CD4-positive, alpha-beta T cell treated with Interferon gamma for 1 hour (primary cell): ENCODE data around the gene SOX30.

Experiments used
- DNase-seq: peaks from one replicate; pipeline ENCODE4 v3.0.0-alpha.2; 2020

The SOX30 gene

GRCh38 chr5:157659868-157660660 lies 7.8 kb upstream of the SOX30 start:
- no peak for DNase-seq

- DNase-seq: no peak
These were observed 6.7 kb upstream of the SOX30 start for GRCh38 chr5:157658893-157659292.

- no peak for DNase-seq
These were observed 5.3 kb upstream of the SOX30 start for GRCh38 chr5:157657516-157657915.

GRCh38 chr5:157651623-157652376 lies 438 bp downstream of the SOX30 start:
- DNase-seq: peak; percentile 91

- DNase-seq: no peak
These were observed 1.1 kb downstream of the SOX30 start for GRCh38 chr5:157650991-157651611.

- no peak for DNase-seq
These were observed 3.1 kb downstream of the SOX30 start for GRCh38 chr5:157649101-157649500.

- no peak for DNase-seq
These were observed 3.8 kb downstream of the SOX30 start for GRCh38 chr5:157648275-157648990.

- DNase-seq: no peak
These were observed 11.7 kb downstream of the SOX30 start for GRCh38 chr5:157640406-157641066.

- no peak for DNase-seq
These were observed 21.9 kb downstream of the SOX30 start for GRCh38 chr5:157630341-157630740.

- DNase-seq: no peak
These were observed 25.4 kb downstream of the SOX30 start for GRCh38 chr5:157626831-157627230.

GRCh38 chr5:157624144-157624543 lies 28.1 kb downstream of the SOX30 start:
- DNase-seq: no peak

GRCh38 chr5:157620776-157621175 lies 31.5 kb downstream of the SOX30 start:
- no peak for DNase-seq

GRCh38 chr5:157618191-157618765 lies 34.0 kb downstream of the SOX30 start:
- no peak for DNase-seq

GRCh38 chr5:157616785-157617184 lies 35.5 kb downstream of the SOX30 start:
- no peak for DNase-seq

- peak; percentile 10 for DNase-seq
These were observed 38.6 kb downstream of the SOX30 start for GRCh38 chr5:157613385-157614245.

GRCh38 chr5:157612581-157612980 lies 39.7 kb downstream of the SOX30 start:
- DNase-seq: no peak

- DNase-seq: peak; percentile 11
These were observed 40.4 kb downstream of the SOX30 start for GRCh38 chr5:157611571-157612476.

- no peak for DNase-seq
These were observed 41.2 kb downstream of the SOX30 start for GRCh38 chr5:157610990-157611389.

GRCh38 chr5:157608972-157609565 lies 43.2 kb downstream of the SOX30 start:
- no peak for DNase-seq
